ENCODE results near the gene SPARCL1.

- TF ChIP-seq CTCF (IDR thresholded peaks at IDR 0.05; ENCODE audit: insufficient read depth, low read length): no peak
- TF ChIP-seq REST (IDR thresholded peaks at IDR 0.05; ENCODE audit: insufficient replicate concordance, low read depth): no peak
- no peak for TF ChIP-seq POLR2AphosphoS5 (IDR thresholded peaks at IDR 0.05; ENCODE audit: low read depth)
- TF ChIP-seq GABPA (IDR thresholded peaks at IDR 0.05; ENCODE audit: low read depth): no peak
- TF ChIP-seq SPI1 (IDR thresholded peaks at IDR 0.05; ENCODE audit: borderline replicate concordance, low read depth): no peak
Observed at GRCh38 chr4:87427518-87427868, 101.7 kb downstream of the SPARCL1 start.

Data from HL-60 (cell line).